Liver (tissue), 9 donors: ENCODE results near the gene ATP6V0D1. TPM values are rescaled to one million over a fixed set of nuclear protein-coding genes. Genes with fewer than 3 reads are reported as not detected.
A peak's percentile ranks its signal among the peaks of the same experiment; 100 is the strongest.

Experiments used
- DNase-seq: peaks from one replicate; pipeline ENCODE4 v3.0.0-alpha.2; 2017; ENCODE audit warnings: low spot score
- H3K27ac ChIP-seq, 2 donors: one replicate each; pipeline ENCODE4 v1.7.0; 2013; ENCODE audit warnings: inconsistent platforms in 2 of 2, low read length in 2 of 2, control low read depth in 1 of 2, low read depth in 1 of 2, mild to moderate bottlenecking in 1 of 2
- H3K27me3 ChIP-seq, 4 donors: one replicate each; pipeline versions ENCODE4 v1.6.1 to v1.7.0; 2013; ENCODE audit warnings: low read length in 3 of 4, inconsistent platforms in 1 of 4, mild to moderate bottlenecking in 1 of 4, moderate library complexity in 1 of 4; ENCODE audit not compliant: control insufficient read depth in 4 of 4, insufficient read depth in 4 of 4
- H3K36me3 ChIP-seq, 4 donors: one replicate each; pipeline versions ENCODE4 v1.6.1 to v1.7.0; 2013; ENCODE audit warnings: low read length in 3 of 4, mild to moderate bottlenecking in 3 of 4, low read depth in 1 of 4, moderate library complexity in 1 of 4; ENCODE audit not compliant: control insufficient read depth in 4 of 4, insufficient read depth in 3 of 4
- H3K4me1 ChIP-seq, 4 donors: one replicate each; pipeline versions ENCODE4 v1.6.1 to v1.7.0; 2013; ENCODE audit warnings: low read length in 3 of 4, mild to moderate bottlenecking in 3 of 4, moderate library complexity in 1 of 4; ENCODE audit not compliant: control insufficient read depth in 4 of 4, insufficient read depth in 4 of 4
- H3K4me3 ChIP-seq, 3 donors: one replicate each; pipeline versions ENCODE4 v1.6.1 to v1.7.0; 2013; ENCODE audit warnings: low read length in 3 of 3, control low read depth in 1 of 3, low read depth in 1 of 3, mild to moderate bottlenecking in 1 of 3
- H3K9ac ChIP-seq, 2 donors: one replicate each; pipeline ENCODE4 v1.7.0; 2013; ENCODE audit warnings: low read length in 2 of 2, mild to moderate bottlenecking in 2 of 2, moderate library complexity in 2 of 2, control low read depth in 1 of 2, low read depth in 1 of 2
- H3K9me3 ChIP-seq, 4 donors: one replicate each; pipeline versions ENCODE4 v1.6.1 to v1.7.0; 2013; ENCODE audit warnings: low read length in 3 of 4; ENCODE audit not compliant: control insufficient read depth in 4 of 4
- ATF3 ChIP-seq: IDR thresholded peaks from 2 replicates; pipeline ENCODE4 v1.6.1; 2016; ENCODE audit warnings: antibody characterized with exemption
- CTCF ChIP-seq: fragments of 150-350 bp; IDR thresholded peaks from 2 replicates; pipeline ENCODE4 v1.5.1; 2017; ENCODE audit warnings: improper control_type of control experiment, low read depth, low read length; ENCODE audit not compliant: missing input control
- EGR1 ChIP-seq, 2 donors: IDR thresholded peaks; 2 replicates each; pipeline ENCODE4 v1.6.1; 2016 to 2018; ENCODE audit warnings: antibody characterized with exemption in 2 of 2, low read depth in 2 of 2
- FOXA1 ChIP-seq: IDR thresholded peaks from 2 replicates; pipeline ENCODE4 v1.6.1; 2016; ENCODE audit warnings: antibody characterized with exemption
- FOXA2 ChIP-seq: IDR thresholded peaks from 2 replicates; pipeline ENCODE4 v1.6.1; 2016; ENCODE audit warnings: antibody characterized with exemption
- GABPA ChIP-seq, 2 donors: IDR thresholded peaks in 1 of 2; conservative IDR thresholded peaks in 1 of 2; 2 replicates each; pipeline ENCODE4 v1.6.1; 2016; ENCODE audit warnings: antibody characterized with exemption in 2 of 2, mild to moderate bottlenecking in 1 of 2, moderate library complexity in 1 of 2
- HNF4A ChIP-seq, 2 donors: conservative IDR thresholded peaks; 2 replicates each; pipeline ENCODE4 v1.6.1; 2016; ENCODE audit warnings: antibody characterized with exemption in 2 of 2, mild to moderate bottlenecking in 2 of 2
- HNF4G ChIP-seq: IDR thresholded peaks from 2 replicates; pipeline ENCODE4 v1.6.1; 2016; ENCODE audit warnings: antibody characterized with exemption
- JUND ChIP-seq, 2 donors: IDR thresholded peaks; 2 replicates each; pipeline ENCODE4 v1.6.1; 2016; ENCODE audit warnings: antibody characterized with exemption in 2 of 2
- MAX ChIP-seq: IDR thresholded peaks from 2 replicates; pipeline ENCODE4 v1.6.1; 2016; ENCODE audit warnings: antibody characterized with exemption
- NR2F2 ChIP-seq: IDR thresholded peaks from 2 replicates; pipeline ENCODE4 v1.6.1; 2016; ENCODE audit warnings: antibody characterized with exemption
- RAD21 ChIP-seq, 2 donors: IDR thresholded peaks; 2 replicates each; pipeline ENCODE4 v1.6.1; 2016; ENCODE audit warnings: antibody characterized with exemption in 2 of 2, mild to moderate bottlenecking in 2 of 2
- REST ChIP-seq: IDR thresholded peaks from 2 replicates; pipeline ENCODE4 v1.6.1; 2016; ENCODE audit warnings: antibody characterized with exemption, mild to moderate bottlenecking
- RXRA ChIP-seq, 2 donors: IDR thresholded peaks; 2 replicates each; pipeline ENCODE4 v1.6.1; 2017 to 2018; ENCODE audit warnings: antibody characterized with exemption in 2 of 2, mild to moderate bottlenecking in 1 of 2
- SP1 ChIP-seq: IDR thresholded peaks from 2 replicates; pipeline ENCODE4 v1.6.1; 2018; ENCODE audit warnings: antibody characterized with exemption, mild to moderate bottlenecking
- TAF1 ChIP-seq: conservative IDR thresholded peaks from 2 replicates; pipeline ENCODE4 v1.6.1; 2016; ENCODE audit warnings: antibody characterized with exemption, mild to moderate bottlenecking
- YY1 ChIP-seq: IDR thresholded peaks from 2 replicates; pipeline ENCODE4 v1.6.1; 2016; ENCODE audit warnings: antibody characterized with exemption, mild to moderate bottlenecking
- ZBTB33 ChIP-seq: IDR thresholded peaks from 2 replicates; pipeline ENCODE4 v1.6.1; 2016; ENCODE audit warnings: antibody characterized with exemption
- WGBS: extraction: QIAGEN DNeasy Blood & Tissue Kit; methylation state at CpG from one replicate; pipeline ENCODE4 v1.1.7; 2013; 5-methylcytosine and 5-hydroxymethylcytosine counted together
- polyA plus RNA-seq, 2 donors: library from polyadenylated mRNA; stranded (reverse) in 1 of 2; unstranded in 1 of 2; fragments of 200-250 nt in 1 of 2; fragments of >200 nt in 1 of 2; fragmentation: Nextera tagmentation in 1 of 2; extraction: Ambion mirVana in 1 of 2; gene quantifications; one replicate each; pipeline versions ENCODE4 v1.2.1 to v1.2.3, GENCODE V29; 2013 to 2015
- total RNA-seq, 2 donors: library from RNA; depleted of rRNA; stranded (reverse); fragments of >200 nt; gene quantifications; one replicate each; pipeline ENCODE4 v1.2.3, GENCODE V29; 2014
- donor health status: healthy.
- donor health status: healthy.
- donor health status: healthy.
- donor health status: healthy.
- donor health status: healthy.

The ATP6V0D1 gene
- total and polyA plus RNA-seq, 4 donors: 47.6 to 80.2 (median 66.6) TPM

- Histone ChIP-seq H3K4me1 (peaks cover 35 to 77% (median 61%) of the 10 kb centered on the region in 4 donors), H3K4me3 (no peak overlapping the region), H3K9ac (no peak overlapping the region), H3K36me3 (peaks cover under 1 to 9% (median 5%) of the 10 kb centered on the region in 4 donors), H3K27me3 (no peaks in the 10 kb centered on the region), H3K27ac (peak overlapping the region; percentile 20 to 42), H3K9me3 (no peaks in the 10 kb centered on the region)
- 37% methylated on average over 3 of the region's 3 CpGs for WGBS
- TF ChIP-seq HNF4A (conservative IDR thresholded peaks at IDR 0.05) (peak; percentile 74 to 83), NR2F2 (peak; percentile 30), JUND (IDR thresholded peaks at IDR 0.05) (peak in 1 of 2 donors; percentile 66), RAD21 (IDR thresholded peaks at IDR 0.05) (peak; percentile 29 to 43), HNF4G (peak; percentile 28), ATF3 (peak; percentile 82), CTCF (no peak), YY1 (no peak), SP1 (peak; percentile 75), TAF1 (no peak), EGR1 (IDR thresholded peaks at IDR 0.05; ENCODE audit: low read depth in 2 of 2) (no peak), MAX (no peak), REST (peak; percentile 29), FOXA2 (peak; percentile 20), GABPA (IDR thresholded peaks at IDR 0.05 in 1 of 2, conservative IDR thresholded peaks at IDR 0.05 in 1 of 2) (no peak), ZBTB33 (no peak), FOXA1 (no peak), RXRA (IDR thresholded peaks at IDR 0.05) (peak; percentile 77 to 94)
- no peak for DNase-seq
Measured at GRCh38 chr16:67449739-67450138, 31.2 kb downstream of the ATP6V0D1 start.
